A673 (cell line): ENCODE results near the gene RGCC. TPM values are rescaled to one million over a fixed set of nuclear protein-coding genes. Genes with fewer than 3 reads are reported as not detected.

ENCODE experiments used
- BruUV-seq: library from RNA; stranded (reverse); fragments of 400-500 nt; replicated peaks from 2 replicates; lab custom pipeline; 2021; lab: Mats Ljungman, UMichigan
- CTCF ChIA-PET: fragments of 300-600 bp; sonication (Branson Sonifier 250); formaldehyde crosslinking; loops from one replicate; lab custom pipeline; 2022; ENCODE audit warnings: antibody characterized with exemption; lab: Charles Lee
- POLR2A ChIA-PET: fragments of 300-600 bp; sonication (Branson Sonifier 250); formaldehyde crosslinking; loops from one replicate; lab custom pipeline; 2022; ENCODE audit warnings: antibody characterized with exemption; ENCODE audit not compliant: low non-redundant PET; lab: Charles Lee
- DNase-seq: peaks from one replicate; pipeline ENCODE4 v3.0.0-alpha.2; 2015; ENCODE audit warnings: low spot score
- H3K27ac ChIP-seq: fragments of 200-600 bp; sonication (generic); 2 replicates; pipeline ENCODE4 v1.5.1; 2016; ENCODE audit warnings: mixed run types, low read depth, mild to moderate bottlenecking, mixed read lengths, antibody characterized with exemption, low read length; ENCODE audit not compliant: poor library complexity, severe bottlenecking
- H3K27me3 ChIP-seq: fragments of 200-600 bp; sonication (generic); replicated peaks from 2 replicates; pipeline ENCODE4 v1.6.1; 2017; ENCODE audit warnings: mixed run types, low read depth, mild to moderate bottlenecking, mixed read lengths, antibody characterized with exemption, low read length; ENCODE audit not compliant: insufficient read depth, poor library complexity
- H3K36me3 ChIP-seq: fragments of 200-600 bp; sonication (generic); 2 replicates; pipeline ENCODE4 v1.6.1; 2016; ENCODE audit warnings: mixed run types, mild to moderate bottlenecking, mixed read lengths, antibody characterized with exemption, low read length; ENCODE audit not compliant: insufficient read depth, poor library complexity, severe bottlenecking
- H3K4me1 ChIP-seq: fragments of 200-600 bp; sonication (generic); 2 replicates; pipeline ENCODE4 v1.6.1; 2017; ENCODE audit warnings: mixed run types, mild to moderate bottlenecking, mixed read lengths, antibody characterized with exemption, low read length; ENCODE audit not compliant: insufficient read depth, poor library complexity, severe bottlenecking
- H3K4me3 ChIP-seq: fragments of 200-600 bp; sonication (generic); 2 replicates; pipeline ENCODE4 v1.5.1; 2016; ENCODE audit warnings: low read depth, mixed run types, mild to moderate bottlenecking, mixed read lengths, low read length; ENCODE audit not compliant: poor library complexity, severe bottlenecking
- H3K9me3 ChIP-seq: fragments of 200-600 bp; sonication (generic); 2 replicates; pipeline ENCODE4 v1.6.1; 2016; ENCODE audit warnings: mixed run types, low read depth, mild to moderate bottlenecking, mixed read lengths, antibody characterized with exemption, low read length; ENCODE audit not compliant: poor library complexity, severe bottlenecking
- CTCF ChIP-seq: fragments of 300-800, 200-600 bp; sonication (generic); conservative IDR thresholded peaks from 2 replicates; pipeline ENCODE4 v1.5.1; 2017; ENCODE audit warnings: low read depth, mild to moderate bottlenecking, antibody characterized with exemption, low read length, moderate library complexity, mixed read lengths
- EZH2 ChIP-seq: fragments of 200-600 bp; sonication (generic); IDR thresholded peaks from 2 replicates; pipeline ENCODE4 v1.6.1; 2017; ENCODE audit warnings: borderline replicate concordance, low read depth, mild to moderate bottlenecking, mixed read lengths, antibody characterized with exemption, low read length; ENCODE audit not compliant: poor library complexity, severe bottlenecking
- intact Hi-C: fragments of 100-400 bp; cut with micrococcal nuclease; formaldehyde crosslinking; loops from one replicate; pipeline ENCODE4 v1.10.0; 2022; ENCODE audit not compliant: unreplicated experiment
- total RNA-seq: library from RNA; stranded (reverse); gene quantifications from 2 replicates; pipeline ENCODE4 v1.2.3, GENCODE V29; 2021

RGCC gene
- total RNA-seq, 1 experiment from 2014 or later: not detected

- H3K4me1 ChIP-seq: no peaks in the 10 kb centered on the region
- H3K36me3 ChIP-seq: no peaks in the 10 kb centered on the region
- intact Hi-C loops: no loop called here
- no peaks in the 10 kb centered on the region for H3K9me3 ChIP-seq
- H3K27me3 ChIP-seq: no peaks in the 10 kb centered on the region
- no peak overlapping the region for H3K4me3 ChIP-seq
- ChIA-PET POLR2A (no interaction called here), CTCF (no interaction called here)
- TF ChIP-seq CTCF (no peak), EZH2 (no peak)
- no peak overlapping the region for H3K27ac ChIP-seq
- DNase-seq: no peak
- no TSS peak for BruUV-seq
Observed at GRCh38 chr13:41505209-41505835, 48.0 kb downstream of the RGCC start.

GRCh38 chr13:41506312-41506711, 49.0 kb downstream of the RGCC start:
- intact Hi-C loops: no loop called here
- DNase-seq: no peak
- H3K27ac ChIP-seq: no peak overlapping the region
- BruUV-seq: no TSS peak
- TF ChIP-seq CTCF (no peak), EZH2 (no peak)
- H3K4me3 ChIP-seq: no peak overlapping the region
- ChIA-PET CTCF (no interaction called here), POLR2A (no interaction called here)
- H3K27me3 ChIP-seq: no peaks in the 10 kb centered on the region
- no peaks in the 10 kb centered on the region for H3K9me3 ChIP-seq
- no peaks in the 10 kb centered on the region for H3K4me1 ChIP-seq
- no peaks in the 10 kb centered on the region for H3K36me3 ChIP-seq

GRCh38 chr13:41509971-41510370, 52.6 kb downstream of the RGCC start:
- no TSS peak for BruUV-seq
- DNase-seq: no peak
- TF ChIP-seq CTCF (no peak), EZH2 (no peak)
- Histone ChIP-seq H3K4me1 (no peaks in the 10 kb centered on the region), H3K27me3 (no peaks in the 10 kb centered on the region), H3K36me3 (no peaks in the 10 kb centered on the region), H3K9me3 (no peaks in the 10 kb centered on the region), H3K4me3 (no peak overlapping the region), H3K27ac (no peak overlapping the region)
- intact Hi-C loops: no loop called here
- POLR2A ChIA-PET: no interaction called here
- CTCF ChIA-PET: no interaction called here
